ENCODE results near the gene MYBPHL.

The MYBPHL gene

GRCh38 chr1:109253803-109254620 lies 52.8 kb downstream of the MYBPHL start:
- Histone ChIP-seq H3K4me1 (ENCODE audit: insufficient read depth, low read length) (peaks cover 81% of the 10 kb centered on the region), H3K4me3 (ENCODE audit: low read length) (peak overlapping the region; percentile 45), H3K36me3 (ENCODE audit: insufficient read depth, low read length) (peaks cover 40% of the 10 kb centered on the region)

GRCh38 chr1:109252893-109253802 lies 53.7 kb downstream of the MYBPHL start:
- Histone ChIP-seq H3K4me3 (ENCODE audit: low read length) (peak overlapping the region; percentile 45), H2AFZ (ENCODE audit: low read depth, low read length) (no peak overlapping the region), H3K36me3 (ENCODE audit: insufficient read depth, low read length) (peaks cover 31% of the 10 kb centered on the region), H3K4me1 (ENCODE audit: insufficient read depth, low read length) (peaks cover 79% of the 10 kb centered on the region), H3K27me3 (ENCODE audit: insufficient read depth, low read length) (no peaks in the 10 kb centered on the region), H3K9me3 (ENCODE audit: low read length) (peaks cover 20% of the 10 kb centered on the region)

More at GRCh38 chr1:109253803-109254620, 52.8 kb downstream of the MYBPHL start:
- H3K9me3 ChIP-seq (ENCODE audit: low read length): peaks cover 20% of the 10 kb centered on the region
- no peaks in the 10 kb centered on the region for H3K27me3 ChIP-seq (ENCODE audit: insufficient read depth, low read length)
- no peak overlapping the region for H2AFZ ChIP-seq (ENCODE audit: low read depth, low read length)

DNA sequence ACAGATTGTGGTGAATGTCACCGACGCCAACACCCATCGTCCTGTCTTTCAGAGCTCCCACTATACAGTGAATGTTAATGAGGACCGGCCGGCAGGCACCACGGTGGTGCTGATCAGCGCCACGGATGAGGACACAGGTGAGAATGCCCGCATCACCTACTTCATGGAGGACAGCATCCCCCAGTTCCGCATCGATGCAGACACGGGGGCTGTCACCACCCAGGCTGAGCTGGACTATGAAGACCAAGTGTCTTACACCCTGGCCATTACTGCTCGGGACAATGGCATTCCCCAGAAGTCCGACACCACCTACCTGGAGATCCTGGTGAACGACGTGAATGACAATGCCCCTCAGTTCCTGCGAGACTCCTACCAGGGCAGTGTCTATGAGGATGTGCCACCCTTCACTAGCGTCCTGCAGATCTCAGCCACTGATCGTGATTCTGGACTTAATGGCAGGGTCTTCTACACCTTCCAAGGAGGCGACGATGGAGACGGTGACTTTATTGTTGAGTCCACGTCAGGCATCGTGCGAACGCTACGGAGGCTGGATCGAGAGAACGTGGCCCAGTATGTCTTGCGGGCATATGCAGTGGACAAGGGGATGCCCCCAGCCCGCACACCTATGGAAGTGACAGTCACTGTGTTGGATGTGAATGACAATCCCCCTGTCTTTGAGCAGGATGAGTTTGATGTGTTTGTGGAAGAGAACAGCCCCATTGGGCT lies 54.5 kb downstream of the MYBPHL start:
- peaks cover 20% of the 10 kb centered on the region for H3K9me3 ChIP-seq (ENCODE audit: low read length)
- H3K36me3 ChIP-seq (ENCODE audit: insufficient read depth, low read length): peaks cover 28% of the 10 kb centered on the region
- H3K4me3 ChIP-seq (ENCODE audit: low read length): no peak overlapping the region
- H2AFZ ChIP-seq (ENCODE audit: low read depth, low read length): no peak overlapping the region
- H3K27me3 ChIP-seq (ENCODE audit: insufficient read depth, low read length): no peaks in the 10 kb centered on the region
- peaks cover 71% of the 10 kb centered on the region for H3K4me1 ChIP-seq (ENCODE audit: insufficient read depth, low read length)

DNA sequence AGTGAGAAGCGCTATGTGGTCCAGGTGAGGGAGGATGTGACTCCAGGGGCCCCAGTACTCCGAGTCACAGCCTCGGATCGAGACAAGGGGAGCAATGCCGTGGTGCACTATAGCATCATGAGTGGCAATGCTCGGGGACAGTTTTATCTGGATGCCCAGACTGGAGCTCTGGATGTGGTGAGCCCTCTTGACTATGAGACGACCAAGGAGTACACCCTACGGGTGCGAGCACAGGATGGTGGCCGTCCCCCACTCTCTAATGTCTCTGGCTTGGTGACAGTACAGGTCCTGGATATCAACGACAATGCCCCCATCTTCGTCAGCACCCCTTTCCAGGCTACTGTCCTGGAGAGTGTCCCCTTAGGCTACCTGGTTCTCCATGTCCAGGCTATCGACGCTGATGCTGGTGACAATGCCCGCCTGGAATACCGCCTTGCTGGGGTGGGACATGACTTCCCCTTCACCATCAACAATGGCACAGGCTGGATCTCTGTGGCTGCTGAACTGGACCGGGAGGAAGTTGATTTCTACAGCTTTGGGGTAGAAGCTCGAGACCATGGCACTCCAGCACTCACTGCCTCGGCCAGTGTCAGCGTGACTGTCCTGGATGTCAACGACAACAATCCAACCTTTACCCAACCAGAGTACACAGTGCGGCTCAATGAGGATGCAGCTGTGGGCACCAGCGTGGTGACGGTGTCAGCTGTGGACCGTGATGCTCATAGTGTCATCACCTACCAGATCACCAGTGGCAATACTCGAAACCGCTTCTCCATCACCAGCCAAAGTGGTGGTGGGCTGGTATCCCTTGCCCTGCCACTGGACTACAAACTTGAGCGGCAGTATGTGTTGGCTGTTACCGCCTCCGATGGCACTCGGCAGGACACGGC lies 55.3 kb downstream of the MYBPHL start:
- H3K9me3 ChIP-seq (ENCODE audit: low read length): peaks cover 20% of the 10 kb centered on the region
- H3K4me3 ChIP-seq (ENCODE audit: low read length): no peak overlapping the region
- peaks cover 28% of the 10 kb centered on the region for H3K36me3 ChIP-seq (ENCODE audit: insufficient read depth, low read length)
- H3K27me3 ChIP-seq (ENCODE audit: insufficient read depth, low read length): no peaks in the 10 kb centered on the region
- peaks cover 67% of the 10 kb centered on the region for H3K4me1 ChIP-seq (ENCODE audit: insufficient read depth, low read length)
- no peak overlapping the region for H2AFZ ChIP-seq (ENCODE audit: low read depth, low read length)

DNA sequence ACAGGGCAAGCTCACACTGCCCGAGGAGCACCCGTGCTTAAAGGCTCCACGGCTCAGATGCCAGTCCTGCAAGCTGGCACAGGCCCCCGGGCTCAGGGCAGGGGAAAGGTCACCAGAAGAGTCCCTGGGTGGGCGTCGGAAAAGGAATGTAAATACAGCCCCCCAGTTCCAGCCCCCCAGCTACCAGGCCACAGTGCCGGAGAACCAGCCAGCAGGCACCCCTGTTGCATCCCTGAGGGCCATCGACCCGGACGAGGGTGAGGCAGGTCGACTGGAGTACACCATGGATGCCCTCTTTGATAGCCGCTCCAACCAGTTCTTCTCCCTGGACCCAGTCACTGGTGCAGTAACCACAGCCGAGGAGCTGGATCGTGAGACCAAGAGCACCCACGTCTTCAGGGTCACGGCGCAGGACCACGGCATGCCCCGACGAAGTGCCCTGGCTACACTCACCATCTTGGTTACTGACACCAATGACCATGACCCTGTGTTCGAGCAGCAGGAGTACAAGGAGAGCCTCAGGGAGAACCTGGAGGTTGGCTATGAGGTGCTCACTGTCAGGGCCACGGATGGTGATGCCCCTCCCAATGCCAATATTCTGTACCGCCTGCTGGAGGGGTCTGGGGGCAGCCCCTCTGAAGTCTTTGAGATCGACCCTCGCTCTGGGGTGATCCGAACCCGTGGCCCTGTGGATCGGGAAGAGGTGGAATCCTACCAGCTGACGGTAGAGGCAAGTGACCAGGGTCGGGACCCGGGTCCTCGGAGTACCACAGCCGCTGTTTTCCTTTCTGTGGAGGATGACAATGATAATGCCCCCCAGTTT lies 56.1 kb downstream of the MYBPHL start:
- Histone ChIP-seq H3K27me3 (ENCODE audit: insufficient read depth, low read length) (no peaks in the 10 kb centered on the region), H2AFZ (ENCODE audit: low read depth, low read length) (no peak overlapping the region), H3K36me3 (ENCODE audit: insufficient read depth, low read length) (peaks cover 23% of the 10 kb centered on the region), H3K9me3 (ENCODE audit: low read length) (peaks cover 20% of the 10 kb centered on the region), H3K4me3 (ENCODE audit: low read length) (peak overlapping the region; percentile 59), H3K4me1 (ENCODE audit: insufficient read depth, low read length) (peaks cover 59% of the 10 kb centered on the region)

DNA sequence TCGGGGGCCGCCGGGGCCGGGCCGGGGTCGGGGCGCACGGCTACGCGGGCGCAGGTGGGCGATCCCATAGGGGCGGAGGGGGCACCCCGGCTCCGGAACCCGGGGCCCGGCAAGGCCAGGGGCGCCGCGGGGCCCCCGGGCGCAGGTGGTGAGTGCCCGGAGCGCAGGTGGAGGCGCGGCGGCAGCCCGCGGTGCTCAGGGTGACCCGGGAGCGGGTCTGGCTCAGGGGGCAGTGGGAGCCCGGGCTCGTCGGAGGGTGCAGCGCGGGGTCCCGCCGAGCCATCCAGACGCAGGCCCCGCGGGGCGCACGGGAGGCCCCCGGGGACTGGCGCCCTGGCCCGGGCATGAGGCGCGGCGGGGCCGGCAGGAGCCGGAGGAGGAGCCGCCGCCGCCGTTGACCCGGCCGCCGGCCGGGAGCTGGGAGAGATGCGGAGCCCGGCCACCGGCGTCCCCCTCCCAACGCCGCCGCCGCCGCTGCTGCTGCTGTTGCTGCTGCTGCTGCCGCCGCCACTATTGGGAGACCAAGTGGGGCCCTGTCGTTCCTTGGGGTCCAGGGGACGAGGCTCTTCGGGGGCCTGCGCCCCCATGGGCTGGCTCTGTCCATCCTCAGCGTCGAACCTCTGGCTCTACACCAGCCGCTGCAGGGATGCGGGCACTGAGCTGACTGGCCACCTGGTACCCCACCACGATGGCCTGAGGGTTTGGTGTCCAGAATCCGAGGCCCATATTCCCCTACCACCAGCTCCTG lies 57.0 kb downstream of the MYBPHL start:
- Histone ChIP-seq H3K4me3 (ENCODE audit: low read length) (peak overlapping the region; percentile 59), H3K36me3 (ENCODE audit: insufficient read depth, low read length) (peaks cover 23% of the 10 kb centered on the region), H3K27me3 (ENCODE audit: insufficient read depth, low read length) (no peaks in the 10 kb centered on the region), H3K4me1 (ENCODE audit: insufficient read depth, low read length) (peaks cover 51% of the 10 kb centered on the region), H2AFZ (ENCODE audit: low read depth, low read length) (no peak overlapping the region), H3K9me3 (ENCODE audit: low read length) (peaks cover 20% of the 10 kb centered on the region)

GRCh38 chr1:109248797-109249629 lies 57.8 kb downstream of the MYBPHL start, which contains the start of gene CELSR2:
Gene CELSR2 (plus strand): TSS chr1:109249539. CDS start chr1:109250080, 541 bp downstream.
- peaks cover 20% of the 10 kb centered on the region for H3K9me3 ChIP-seq (ENCODE audit: low read length)
- peaks cover 43% of the 10 kb centered on the region for H3K4me1 ChIP-seq (ENCODE audit: insufficient read depth, low read length)
- H3K27me3 ChIP-seq (ENCODE audit: insufficient read depth, low read length): no peaks in the 10 kb centered on the region
- H3K4me3 ChIP-seq (ENCODE audit: low read length): peak within 1 kb of the TSS; percentile 59
- peaks cover 23% of the 10 kb centered on the region for H3K36me3 ChIP-seq (ENCODE audit: insufficient read depth, low read length)
- peak within 1 kb of the TSS; percentile 47 for H2AFZ ChIP-seq (ENCODE audit: low read depth, low read length)

- Histone ChIP-seq H3K4me1 (ENCODE audit: insufficient read depth, low read length) (peaks cover 37% of the 10 kb centered on the region), H3K36me3 (ENCODE audit: insufficient read depth, low read length) (peaks cover 23% of the 10 kb centered on the region)
Measured at GRCh38 chr1:109248444-109248796, 58.4 kb downstream of the MYBPHL start.

GRCh38 chr1:109247401-109248365 lies 59.1 kb downstream of the MYBPHL start:
- Histone ChIP-seq H3K36me3 (ENCODE audit: insufficient read depth, low read length) (peaks cover 21% of the 10 kb centered on the region), H3K27me3 (ENCODE audit: insufficient read depth, low read length) (no peaks in the 10 kb centered on the region), H3K9me3 (ENCODE audit: low read length) (peaks cover 20% of the 10 kb centered on the region), H2AFZ (ENCODE audit: low read depth, low read length) (no peak overlapping the region), H3K4me1 (ENCODE audit: insufficient read depth, low read length) (peaks cover 30% of the 10 kb centered on the region), H3K4me3 (ENCODE audit: low read length) (no peak overlapping the region)

More at GRCh38 chr1:109248444-109248796, 58.4 kb downstream of the MYBPHL start:
- no peaks in the 10 kb centered on the region for H3K27me3 ChIP-seq (ENCODE audit: insufficient read depth, low read length)
- H2AFZ ChIP-seq (ENCODE audit: low read depth, low read length): no peak overlapping the region
- H3K4me3 ChIP-seq (ENCODE audit: low read length): no peak overlapping the region
- H3K9me3 ChIP-seq (ENCODE audit: low read length): peaks cover 20% of the 10 kb centered on the region
